GM12891 (cell line): Measurements from ENCODE around the gene TMTC2.

Experiments used
- POLR2A ChIP-seq: IDR thresholded peaks from 2 replicates; pipeline ENCODE4 v1.6.1; 2011; ENCODE audit warnings: low read depth, low read length, control low read depth
- POLR2AphosphoS5 ChIP-seq: IDR thresholded peaks from 2 replicates; pipeline ENCODE4 v1.6.1; 2011; ENCODE audit warnings: low read depth, low read length, control low read depth
- TAF1 ChIP-seq: IDR thresholded peaks from 2 replicates; pipeline ENCODE4 v1.6.1; 2011; ENCODE audit warnings: low read depth, low read length, control low read depth

GRCh38 chr12:83121897-83122622, 435.4 kb downstream of the TMTC2 start:
- TF ChIP-seq POLR2A (no peak), POLR2AphosphoS5 (no peak), TAF1 (no peak)
